Measurements from ENCODE around the gene FOXC1.

FOXC1 gene

GRCh38 chr6:1596088-1596852 lies 13.4 kb upstream of the FOXC1 start:
- DNase-seq: peak; percentile 46
- in situ Hi-C loops (cut with HindIII; ENCODE audit: low pct_ligation_motif_present, low pct_unique_long_range_greater_than_20kb, low sequenced_read_pairs): no loop called here

DNA sequence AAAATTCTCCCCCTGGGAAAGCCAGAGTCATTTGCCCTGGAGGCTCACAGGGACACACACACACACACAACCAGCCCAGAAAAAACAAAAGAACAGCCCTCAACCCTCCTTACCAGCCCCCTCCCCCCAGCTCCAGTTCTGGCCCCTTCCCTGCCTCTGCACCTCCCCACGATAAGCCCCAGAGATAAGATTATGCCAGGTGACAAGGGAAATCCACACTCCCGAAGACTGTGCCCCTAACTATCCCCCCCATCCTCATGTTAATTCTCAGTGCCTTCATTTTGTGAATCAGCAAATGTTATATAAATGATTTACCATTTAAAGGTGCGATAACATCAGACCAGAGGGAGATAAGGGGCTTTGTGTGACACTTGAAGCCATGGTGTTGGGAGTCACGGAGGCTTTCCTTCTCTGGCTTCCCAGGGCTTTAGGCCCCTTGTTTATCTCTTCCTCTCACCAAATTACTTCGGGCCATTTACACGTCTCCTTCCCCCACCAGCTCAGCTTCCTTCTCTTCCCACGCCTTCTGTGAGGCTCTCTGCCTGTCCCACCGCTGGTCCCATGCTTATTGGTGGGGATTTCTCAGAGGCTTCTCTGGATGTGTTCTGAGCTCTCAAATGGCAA lies 12.5 kb upstream of the FOXC1 start:
- in situ Hi-C loops (cut with HindIII; ENCODE audit: low pct_ligation_motif_present, low pct_unique_long_range_greater_than_20kb, low sequenced_read_pairs): no loop called here

GRCh38 chr6:1597924-1598323 lies 11.8 kb upstream of the FOXC1 start:
- in situ Hi-C loops (cut with HindIII; ENCODE audit: low pct_ligation_motif_present, low pct_unique_long_range_greater_than_20kb, low sequenced_read_pairs): no loop called here
- DNase-seq: no peak

More for the DNA sequence above, 12.5 kb upstream of the FOXC1 start:
- DNase-seq: no peak

DNA sequence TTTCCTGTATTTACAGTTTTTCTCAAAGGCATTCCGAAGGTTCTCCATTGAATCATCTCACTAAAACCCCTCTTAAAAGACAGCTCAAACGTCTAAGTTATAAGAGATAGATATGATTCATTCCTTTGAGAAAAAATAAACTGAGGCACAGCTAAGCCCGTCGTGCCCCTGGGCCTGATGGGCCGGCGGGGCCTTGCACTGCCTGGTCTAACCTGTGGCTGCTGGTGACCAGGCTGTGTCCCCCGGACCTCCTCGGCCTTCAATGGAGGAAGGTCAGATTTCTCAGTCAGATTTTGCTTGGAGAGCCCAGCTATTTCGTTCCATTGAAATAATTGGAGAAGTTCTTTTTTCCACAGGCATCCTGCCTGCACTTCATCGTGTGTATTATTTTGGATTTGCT lies 11.3 kb upstream of the FOXC1 start:
- no peak for DNase-seq
- in situ Hi-C loops (cut with HindIII; ENCODE audit: low pct_ligation_motif_present, low pct_unique_long_range_greater_than_20kb, low sequenced_read_pairs): no loop called here

GRCh38 chr6:1598886-1599285 lies 10.8 kb upstream of the FOXC1 start:
- no peak for DNase-seq

DNA sequence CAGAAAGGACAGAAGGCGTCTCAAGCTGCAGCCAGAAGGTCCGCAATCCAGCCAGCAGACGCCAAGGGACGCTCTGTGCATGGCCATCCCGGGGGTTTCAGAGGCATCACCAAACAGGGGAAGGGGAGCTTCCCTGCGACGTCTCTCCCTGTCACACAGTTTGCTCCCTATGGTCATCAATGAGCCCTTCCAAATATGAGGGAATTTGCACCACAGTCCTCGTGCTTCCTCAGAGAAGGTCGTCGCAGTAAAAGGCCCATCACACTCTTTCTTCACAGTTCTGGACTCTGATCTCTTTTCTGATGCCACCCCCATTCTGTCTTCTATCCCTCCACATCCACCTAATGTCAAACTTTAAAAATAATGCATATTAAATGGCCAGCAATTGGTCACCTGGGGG lies 10.2 kb upstream of the FOXC1 start:
- in situ Hi-C loops (cut with HindIII; ENCODE audit: low pct_ligation_motif_present, low pct_unique_long_range_greater_than_20kb, low sequenced_read_pairs): no loop called here
- no peak for DNase-seq

More at GRCh38 chr6:1598886-1599285, 10.8 kb upstream of the FOXC1 start:
- in situ Hi-C loops (cut with HindIII; ENCODE audit: low pct_ligation_motif_present, low pct_unique_long_range_greater_than_20kb, low sequenced_read_pairs): no loop called here

DNA sequence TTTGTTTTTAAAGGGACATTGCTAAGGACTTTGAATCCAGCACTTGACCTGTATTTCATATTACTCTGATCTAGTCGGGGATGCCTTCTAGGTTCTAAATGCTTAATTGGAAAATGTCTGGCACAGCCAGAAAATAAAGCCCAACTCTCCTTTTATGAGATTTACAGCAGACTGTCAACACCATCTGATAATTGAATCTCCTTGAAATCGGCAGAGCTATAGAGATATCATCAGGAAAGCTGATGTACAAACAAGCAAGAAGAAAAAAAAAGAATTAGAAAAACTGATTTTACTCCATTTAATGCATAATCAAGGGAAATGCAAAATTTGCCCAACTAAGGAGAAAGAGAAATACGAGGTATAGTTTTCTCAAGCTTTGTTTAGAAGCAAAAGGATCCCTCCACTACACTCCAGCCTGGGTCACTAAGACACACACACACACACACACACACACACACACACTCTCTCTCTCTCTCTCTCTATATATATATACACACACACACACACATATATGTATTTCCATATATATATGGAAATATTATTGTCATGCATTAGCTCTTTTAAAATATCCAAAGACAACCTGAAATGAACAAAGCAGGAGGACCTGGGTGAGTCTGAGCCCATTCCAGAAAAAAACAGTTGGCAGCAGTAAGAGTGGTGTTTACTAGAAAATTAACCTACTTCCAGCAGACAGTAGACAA lies 9.5 kb upstream of the FOXC1 start:
- DNase-seq: no peak
- in situ Hi-C loops (cut with HindIII; ENCODE audit: low pct_ligation_motif_present, low pct_unique_long_range_greater_than_20kb, low sequenced_read_pairs): no loop called here

GRCh38 chr6:1600764-1601157 lies 9.0 kb upstream of the FOXC1 start:
- no peak for DNase-seq
- in situ Hi-C loops (cut with HindIII; ENCODE audit: low pct_ligation_motif_present, low pct_unique_long_range_greater_than_20kb, low sequenced_read_pairs): no loop called here

DNA sequence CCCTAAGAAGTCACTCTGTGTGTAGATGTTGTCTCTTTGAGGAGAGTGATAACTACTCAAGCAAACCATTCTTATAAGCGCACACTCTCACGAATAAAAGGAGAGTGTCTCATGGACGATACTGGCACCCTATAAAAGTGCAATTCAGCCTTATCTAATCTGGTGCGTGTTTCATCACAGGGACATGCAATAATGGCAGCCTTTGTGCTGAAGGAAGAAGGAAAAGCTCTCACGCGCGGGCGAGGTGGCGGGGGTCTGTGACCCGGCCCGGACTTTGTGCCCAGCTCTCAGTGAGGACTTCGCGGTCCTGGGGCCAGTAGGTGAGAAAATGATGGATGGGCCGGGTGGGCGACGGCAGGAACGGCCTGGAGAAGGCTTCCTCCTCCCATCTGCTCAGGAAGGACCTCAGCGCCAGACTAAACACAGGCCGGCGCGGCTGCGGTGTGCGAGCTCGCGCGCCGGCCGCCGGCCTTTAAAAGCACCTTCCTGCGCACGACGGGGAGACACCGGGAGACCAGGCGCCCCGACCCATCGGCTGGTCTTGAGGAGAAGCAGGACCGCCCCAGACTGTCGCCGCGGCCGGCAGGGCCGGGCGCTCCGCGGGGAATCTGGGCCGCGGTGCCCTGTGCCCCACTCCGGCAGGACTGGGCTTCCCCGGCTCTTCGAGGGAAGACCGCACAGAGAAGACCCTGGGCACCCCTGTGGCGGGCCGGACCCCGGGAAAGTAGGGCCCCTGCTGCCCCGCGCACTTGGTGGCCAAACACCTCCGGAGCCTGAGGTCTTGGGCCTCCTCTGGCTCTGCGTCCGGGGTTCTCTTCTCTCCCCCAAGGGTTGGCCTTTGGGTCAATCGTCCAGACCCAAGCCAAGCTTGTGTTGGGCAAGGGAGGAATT lies 8.3 kb upstream of the FOXC1 start:
- DNase-seq: no peak
- in situ Hi-C loops (cut with HindIII; ENCODE audit: low pct_ligation_motif_present, low pct_unique_long_range_greater_than_20kb, low sequenced_read_pairs): no loop called here

DNA sequence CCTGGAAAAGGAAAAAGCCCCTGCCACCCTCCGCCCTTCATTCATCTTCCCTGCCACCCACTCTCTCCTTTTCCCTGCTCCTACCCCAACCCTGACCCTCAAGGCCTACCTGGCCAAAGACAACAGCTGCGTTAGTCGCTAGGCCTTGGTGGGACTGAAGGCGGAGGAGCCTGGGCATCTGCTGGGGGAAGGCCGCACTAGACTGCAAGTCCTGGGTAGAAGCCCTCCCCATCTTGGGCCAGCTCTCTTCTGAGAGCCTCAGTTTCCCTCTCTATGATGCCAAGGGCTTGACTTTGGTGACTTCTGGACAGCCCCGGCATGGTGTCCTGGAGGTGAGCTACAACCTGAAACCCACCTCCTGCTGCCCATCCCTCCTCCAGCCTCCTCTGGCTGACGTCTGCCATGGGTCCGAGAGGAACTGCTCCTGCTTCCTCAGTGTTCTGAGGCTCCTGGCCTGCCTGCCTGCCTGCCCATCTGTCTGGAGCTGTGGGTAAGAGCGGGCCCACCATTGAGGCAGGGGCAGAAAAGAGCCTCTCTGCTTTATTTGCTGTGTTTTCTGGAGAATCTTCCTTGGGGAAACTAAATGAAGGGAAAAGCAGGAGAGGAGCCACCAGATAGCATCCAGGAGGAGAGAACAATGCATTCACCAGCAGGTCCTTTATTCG lies 7.5 kb upstream of the FOXC1 start:
- in situ Hi-C loops (cut with HindIII; ENCODE audit: low pct_ligation_motif_present, low pct_unique_long_range_greater_than_20kb, low sequenced_read_pairs): no loop called here
- no peak for DNase-seq

DNA sequence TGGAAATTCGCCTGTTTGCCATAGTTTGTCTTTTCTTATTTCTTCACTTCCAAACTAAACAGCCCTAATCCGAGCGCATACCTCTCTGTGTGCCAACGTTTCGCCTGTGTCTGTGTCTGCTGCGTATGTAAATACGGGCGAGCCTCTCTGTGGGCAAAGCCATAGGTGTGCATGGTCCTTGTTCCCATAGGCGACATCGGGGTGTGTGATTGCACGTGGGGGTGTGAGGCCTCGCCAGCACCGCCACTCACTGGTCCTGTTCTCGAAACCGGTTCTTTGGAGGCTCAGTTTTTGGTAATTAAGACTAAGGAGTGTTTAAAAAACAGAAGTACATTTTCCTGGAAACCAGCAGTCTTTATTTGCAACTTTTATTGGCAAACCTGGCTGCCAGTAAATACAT lies 6.0 kb upstream of the FOXC1 start:
- no peak for DNase-seq
- in situ Hi-C loops (cut with HindIII; ENCODE audit: low pct_ligation_motif_present, low pct_unique_long_range_greater_than_20kb, low sequenced_read_pairs): no loop called here

DNA sequence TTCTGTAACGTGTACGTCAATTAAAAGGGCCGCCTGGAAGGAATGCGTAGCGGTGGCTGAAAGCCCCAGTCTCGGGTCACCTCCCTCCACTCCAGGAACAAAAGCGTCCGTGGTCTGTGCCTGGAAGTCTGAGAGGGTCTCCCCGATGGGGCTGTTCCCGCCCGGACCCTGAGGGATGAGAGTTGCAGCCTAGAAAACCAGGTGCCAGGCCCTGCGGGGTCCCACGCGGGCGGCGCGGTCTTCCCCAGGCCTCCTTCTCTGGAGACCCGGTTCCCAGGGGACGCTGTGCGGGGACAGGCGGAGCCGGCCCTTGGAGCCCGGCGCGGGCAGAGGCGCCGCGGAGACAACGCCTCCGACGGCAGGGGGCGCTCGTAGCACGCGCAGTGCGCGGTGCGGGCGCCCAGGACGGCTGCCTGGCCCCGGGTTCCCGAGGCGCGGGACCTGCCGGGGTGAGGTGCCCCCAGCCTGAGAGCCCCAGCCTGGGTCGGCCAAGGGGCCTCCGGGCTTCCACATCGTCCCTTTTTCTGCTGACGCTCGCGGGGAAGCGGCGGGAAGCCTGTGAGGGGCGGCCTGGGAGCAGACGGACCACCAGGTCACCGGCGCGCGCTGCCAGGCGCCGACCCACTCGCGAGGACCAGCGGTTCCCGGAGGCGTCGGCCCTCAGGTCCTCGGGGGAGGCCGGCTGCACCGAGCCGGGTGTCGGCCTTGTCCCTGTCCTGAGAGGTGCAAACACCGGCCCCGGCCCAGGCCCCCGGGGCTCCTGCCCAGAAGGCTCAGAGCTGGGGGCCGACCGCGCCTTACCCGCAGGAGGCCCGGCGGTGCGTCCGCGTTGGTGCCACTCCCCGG lies 5.3 kb upstream of the FOXC1 start:
- in situ Hi-C loops (cut with HindIII; ENCODE audit: low pct_ligation_motif_present, low pct_unique_long_range_greater_than_20kb, low sequenced_read_pairs): no loop called here
- peak; percentile 67 for DNase-seq

- in situ Hi-C loops (cut with HindIII; ENCODE audit: low pct_ligation_motif_present, low pct_unique_long_range_greater_than_20kb, low sequenced_read_pairs): no loop called here
Observed at GRCh38 chr6:1605004-1605892, 4.5 kb upstream of the FOXC1 start.

GRCh38 chr6:1605893-1606779 lies 3.6 kb upstream of the FOXC1 start:
- in situ Hi-C loops (cut with HindIII; ENCODE audit: low pct_ligation_motif_present, low pct_unique_long_range_greater_than_20kb, low sequenced_read_pairs): no loop called here
- DNase-seq: no peak

More at GRCh38 chr6:1605004-1605892, 4.5 kb upstream of the FOXC1 start:
- no peak for DNase-seq

- DNase-seq: no peak
- in situ Hi-C loops (cut with HindIII; ENCODE audit: low pct_ligation_motif_present, low pct_unique_long_range_greater_than_20kb, low sequenced_read_pairs): no loop called here
Observed at GRCh38 chr6:1606780-1607515, 2.8 kb upstream of the FOXC1 start.
